DLD1 (cell line): ENCODE measurements around the gene POC5.
"Not testable (repeated sequence)": the region's sequence is repeated elsewhere in the genome, so short reads cannot be mapped to it uniquely, and the experiment has no call there.

Experiments used
- in situ Hi-C: cut with HindIII; loops from 2 replicates; pipeline ENCODE4 v1.10.0; 2017; ENCODE audit warnings: low sequenced_read_pairs

POC5 gene

GRCh38 chr5:75717082-75717922, at the start of gene POC5:
Gene POC5, minus strand, starts transcription at chr5:75717437. Its CDS starts 4,500 bp downstream, at chr5:75712937.
- in situ Hi-C loops, result no loop called here

GRCh38 chr5:75758116-75758515, 40.9 kb upstream of the POC5 start:
- in situ Hi-C loops, result no loop called here

GRCh38 chr5:75756981-75757380, 39.7 kb upstream of the POC5 start:
- in situ Hi-C loops, result no loop called here

GRCh38 chr5:75756211-75756610, 39.0 kb upstream of the POC5 start:
- in situ Hi-C loops, result no loop called here

GRCh38 chr5:75753182-75753581, 35.9 kb upstream of the POC5 start:
- in situ Hi-C loops, result no loop called here

- in situ Hi-C loops, result no loop called here
These were observed 27.1 kb upstream of the POC5 start for GRCh38 chr5:75744355-75744754.

GRCh38 chr5:75736273-75736672, 19.0 kb upstream of the POC5 start:
- in situ Hi-C loops, result no loop called here

GRCh38 chr5:75734913-75735789, 17.9 kb upstream of the POC5 start:
- in situ Hi-C loops, result no loop called here

GRCh38 chr5:75733767-75734166, 16.5 kb upstream of the POC5 start:
- in situ Hi-C loops, result no loop called here

GRCh38 chr5:75731515-75731914, 14.3 kb upstream of the POC5 start:
- in situ Hi-C loops, result not testable (repeated sequence)

- in situ Hi-C loops, result no loop called here
These were observed 12.1 kb upstream of the POC5 start for GRCh38 chr5:75729321-75729720.

GRCh38 chr5:75727931-75728330, 10.7 kb upstream of the POC5 start:
- in situ Hi-C loops, result no loop called here

- in situ Hi-C loops, result not testable (repeated sequence)
These were observed 9.0 kb upstream of the POC5 start for GRCh38 chr5:75726224-75726623.

- in situ Hi-C loops, result no loop called here
These were observed 6.1 kb upstream of the POC5 start for GRCh38 chr5:75723378-75723777.

- in situ Hi-C loops, result no loop called here
These were observed 4.3 kb upstream of the POC5 start for GRCh38 chr5:75721573-75721972.

- in situ Hi-C loops, result no loop called here
These were observed 3.6 kb upstream of the POC5 start for GRCh38 chr5:75720882-75721281.

- in situ Hi-C loops, result no loop called here
These were observed 539 bp downstream of the POC5 start for GRCh38 chr5:75716715-75717081.

- in situ Hi-C loops, result no loop called here
These were observed 5.1 kb downstream of the POC5 start for GRCh38 chr5:75712091-75712490.

GRCh38 chr5:75711151-75711550, 6.1 kb downstream of the POC5 start:
- in situ Hi-C loops, result no loop called here

- in situ Hi-C loops, result no loop called here
These were observed 6.6 kb downstream of the POC5 start for GRCh38 chr5:75710637-75711036.

- in situ Hi-C loops, result no loop called here
These were observed 9.2 kb downstream of the POC5 start for GRCh38 chr5:75707911-75708509.

- in situ Hi-C loops, result no loop called here
These were observed 10.5 kb downstream of the POC5 start for GRCh38 chr5:75706775-75707174.
